B cell (primary cell): ENCODE results near the gene NATD1. TPM values are rescaled to one million over a fixed set of nuclear protein-coding genes. Genes with fewer than 3 reads are reported as not detected.
A peak's percentile ranks its signal among the peaks of the same experiment; 100 is the strongest.

Source experiments
- ATAC-seq: fragments of 200-7000 bp; cut with Tn5 transposase; one replicate; pipeline ENCODE4 v1.10.0; 2021; ENCODE audit warnings: low read depth, mild to moderate bottlenecking, moderate number of reproducible peaks, moderate library complexity
- CTCF ChIA-PET: fragments of 350-600 bp; sonication (Branson Sonifier 250); formaldehyde crosslinking; loops from one replicate; lab custom pipeline; 2021; ENCODE audit warnings: antibody characterized with exemption, inconsistent platforms; lab: Charles Lee
- POLR2A ChIA-PET: fragments of 350-600 bp; sonication (Branson Sonifier 250); formaldehyde crosslinking; loops from one replicate; lab custom pipeline; 2021; ENCODE audit warnings: antibody characterized with exemption; lab: Charles Lee
- DNase-seq: peaks from one replicate; pipeline ENCODE4 v3.0.0; 2013
- H2AFZ ChIP-seq: 2 replicates; pipeline ENCODE4 v1.6.1; 2012; ENCODE audit warnings: mild to moderate bottlenecking, low read depth, low read length; ENCODE audit not compliant: insufficient read depth, poor library complexity, severe bottlenecking
- H3K27ac ChIP-seq, 2 donors: 1 replicate in 1 of 2; 2 replicates in 1 of 2; pipeline ENCODE4 v1.5.1; 2012 to 2013; ENCODE audit warnings: low read length in 2 of 2, mild to moderate bottlenecking in 2 of 2, moderate library complexity in 1 of 2
- H3K27me3 ChIP-seq, 4 experiments: fragments of 200-600 bp in 1 of 4; sonication (generic) in 1 of 4; replicated peaks in 1 of 4; 1 replicate in 2 of 4; 2 replicates in 2 of 4; pipeline versions ENCODE4 v1.6.1 to v1.7.0; 2013 to 2016; ENCODE audit warnings: low read length in 3 of 4, mild to moderate bottlenecking in 2 of 4, mixed read lengths in 1 of 4, moderate library complexity in 1 of 4; ENCODE audit not compliant: insufficient read depth in 4 of 4, control insufficient read depth in 3 of 4; ENCODE audit errors: control extremely low read depth in 1 of 4
- H3K36me3 ChIP-seq, 2 experiments: replicated peaks in 1 of 2; 1 replicate in 1 of 2; 2 replicates in 1 of 2; pipeline versions ENCODE4 v1.6.1 to v1.7.1; 2013; ENCODE audit warnings: low read length in 1 of 2; ENCODE audit not compliant: insufficient read depth in 2 of 2, control insufficient read depth in 1 of 2; ENCODE audit errors: control extremely low read depth in 1 of 2, extremely low read depth in 1 of 2
- H3K4me1 ChIP-seq, 2 donors: fragments of 200-600 bp in 1 of 2; sonication (generic) in 1 of 2; 1 replicate in 1 of 2; 2 replicates in 1 of 2; pipeline versions ENCODE4 v1.5.1 to v1.6.1; 2013 to 2017; ENCODE audit warnings: low read length in 2 of 2; ENCODE audit not compliant: control insufficient read depth in 2 of 2, insufficient read depth in 2 of 2
- H3K4me2 ChIP-seq: replicated peaks from 2 replicates; pipeline ENCODE3; 2012; ENCODE audit warnings: mild to moderate bottlenecking, low read depth, low read length; ENCODE audit not compliant: poor library complexity, severe bottlenecking
- H3K4me3 ChIP-seq, 5 experiments: fragments of 200-600 bp in 1 of 5; sonication (generic) in 1 of 5; 1 replicate in 3 of 5; 2 replicates in 2 of 5; pipeline versions ENCODE4 v1.5.1 to v1.7.0; 2011 to 2016; ENCODE audit warnings: low read length in 4 of 5, mild to moderate bottlenecking in 4 of 5, low read depth in 2 of 5, control low read depth in 1 of 5, moderate library complexity in 1 of 5; ENCODE audit not compliant: insufficient read depth in 1 of 5; ENCODE audit errors: control extremely low read depth in 1 of 5, extremely low read depth in 1 of 5
- H3K79me2 ChIP-seq: fragments of 200-600 bp; sonication (generic); one replicate; pipeline ENCODE4 v1.6.0; 2016; ENCODE audit warnings: low read length; ENCODE audit not compliant: control insufficient read depth, insufficient read depth
- H3K9ac ChIP-seq: fragments of 200-600 bp; sonication (generic); 2 replicates; pipeline ENCODE4 v1.6.1; 2017; ENCODE audit warnings: mild to moderate bottlenecking, low read length, moderate library complexity
- H3K9me3 ChIP-seq, 3 donors: one replicate each; pipeline versions ENCODE4 v1.6.1 to v1.7.1; 2013; ENCODE audit warnings: low read length in 2 of 3; ENCODE audit not compliant: control insufficient read depth in 2 of 3, insufficient read depth in 1 of 3; ENCODE audit errors: control extremely low read depth in 1 of 3
- H4K20me1 ChIP-seq: 2 replicates; pipeline ENCODE4 v1.6.0; 2012; ENCODE audit warnings: mild to moderate bottlenecking, low read length; ENCODE audit not compliant: insufficient read depth, control insufficient read depth, poor library complexity, severe bottlenecking
- H3K27ac Mint-ChIP-seq: one replicate; pipeline ENCODE4 v1.8.0; 2021; ENCODE audit warnings: mixed read lengths
- H3K27me3 Mint-ChIP-seq: one replicate; pipeline ENCODE4 v1.8.0; 2021; ENCODE audit warnings: mixed read lengths
- H3K4me1 Mint-ChIP-seq: one replicate; pipeline ENCODE4 v1.8.0; 2021; ENCODE audit warnings: mixed read lengths
- H3K4me3 Mint-ChIP-seq: one replicate; pipeline ENCODE4 v1.8.0; 2021; ENCODE audit warnings: mixed read lengths
- H3K9me3 Mint-ChIP-seq: one replicate; pipeline ENCODE4 v1.8.0; 2022; ENCODE audit warnings: mixed read lengths; ENCODE audit not compliant: insufficient read depth
- EZH2 ChIP-seq: IDR thresholded peaks from 2 replicates; pipeline ENCODE4 v1.6.1; 2012; ENCODE audit warnings: borderline replicate concordance, low read depth, mild to moderate bottlenecking, moderate library complexity, low read length; ENCODE audit not compliant: insufficient read depth, poor library complexity, severe bottlenecking
- WGBS: methylation state at CpG from one replicate; pipeline ENCODE4 v1.1.5; 2013; ENCODE audit warnings: missing lambda C conversion rate; ENCODE audit not compliant: insufficient coverage; 5-methylcytosine and 5-hydroxymethylcytosine counted together
- intact Hi-C: fragments of 100-400 bp; cut with micrococcal nuclease; formaldehyde crosslinking; loops from one replicate; pipeline ENCODE4 v1.10.0; 2022
- polyA plus RNA-seq: library from polyadenylated mRNA; depleted of rRNA; stranded (reverse); fragments of >200 nt; gene quantifications from 2 replicates; pipeline ENCODE4 v1.2.3, GENCODE V29; 2012
- total RNA-seq, 2 donors: library from RNA; stranded (reverse); fragments of 120-200 nt in 1 of 2; gene quantifications; 1 replicate in 1 of 2; 2 replicates in 1 of 2; pipeline versions ENCODE4 v1.2.3 to v1.2.4, GENCODE V29; 2013 to 2022
- TF ChIP-seq, protein P1 (sequence below): fragments of 200-600 bp; IDR thresholded peaks from one replicate; pipeline ENCODE4 v1.8.0; 2022; ENCODE audit warnings: antibody characterized with exemption, mild to moderate bottlenecking

Gene NATD1
- total and polyA plus RNA-seq, 2 donors (not counting 1 experiment from before 2014, with no cell fraction given) = 2.0 to 6.7 TPM

- no peak overlapping the region for H3K4me2 ChIP-seq
- WGBS = 91% methylated on average over 4 of the region's 10 CpGs
- H3K36me3 ChIP-seq = no peaks in the 10 kb centered on the region
- no peak overlapping the region for H3K27ac ChIP-seq
- H3K9me3 Mint-ChIP-seq = no peaks in the 10 kb centered on the region
- TF ChIP-seq EZH2 = no peak
- TF ChIP-seq, protein P1, sequence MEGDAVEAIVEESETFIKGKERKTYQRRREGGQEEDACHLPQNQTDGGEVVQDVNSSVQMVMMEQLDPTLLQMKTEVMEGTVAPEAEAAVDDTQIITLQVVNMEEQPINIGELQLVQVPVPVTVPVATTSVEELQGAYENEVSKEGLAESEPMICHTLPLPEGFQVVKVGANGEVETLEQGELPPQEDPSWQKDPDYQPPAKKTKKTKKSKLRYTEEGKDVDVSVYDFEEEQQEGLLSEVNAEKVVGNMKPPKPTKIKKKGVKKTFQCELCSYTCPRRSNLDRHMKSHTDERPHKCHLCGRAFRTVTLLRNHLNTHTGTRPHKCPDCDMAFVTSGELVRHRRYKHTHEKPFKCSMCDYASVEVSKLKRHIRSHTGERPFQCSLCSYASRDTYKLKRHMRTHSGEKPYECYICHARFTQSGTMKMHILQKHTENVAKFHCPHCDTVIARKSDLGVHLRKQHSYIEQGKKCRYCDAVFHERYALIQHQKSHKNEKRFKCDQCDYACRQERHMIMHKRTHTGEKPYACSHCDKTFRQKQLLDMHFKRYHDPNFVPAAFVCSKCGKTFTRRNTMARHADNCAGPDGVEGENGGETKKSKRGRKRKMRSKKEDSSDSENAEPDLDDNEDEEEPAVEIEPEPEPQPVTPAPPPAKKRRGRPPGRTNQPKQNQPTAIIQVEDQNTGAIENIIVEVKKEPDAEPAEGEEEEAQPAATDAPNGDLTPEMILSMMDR = no peak
- H3K4me1 ChIP-seq = peaks cover 24 to 33% of the 10 kb centered on the region in 2 donors
- no peaks in the 10 kb centered on the region for H3K27me3 Mint-ChIP-seq
- H3K9ac ChIP-seq = no peak overlapping the region
- ATAC-seq (no peak), DNase-seq (no peak)
- H3K4me1 Mint-ChIP-seq = peaks cover 31% of the 10 kb centered on the region
- H3K27ac Mint-ChIP-seq = no peak overlapping the region
- CTCF ChIA-PET = no interaction called here
- no peaks in the 10 kb centered on the region for H4K20me1 ChIP-seq
- H3K4me3 Mint-ChIP-seq = no peak overlapping the region
- no peak overlapping the region for H2AFZ ChIP-seq
- H3K9me3 ChIP-seq = no peaks in the 10 kb centered on the region
- intact Hi-C loops = no loop called here
- H3K4me3 ChIP-seq = no peak overlapping the region
- POLR2A ChIA-PET = no interaction called here
- no peaks in the 10 kb centered on the region for H3K27me3 ChIP-seq
- H3K79me2 ChIP-seq = no peaks in the 10 kb centered on the region
Observed at GRCh38 chr17:21271454-21272183, 18.4 kb upstream of the NATD1 start.

- no peaks in the 10 kb centered on the region for H3K27me3 ChIP-seq
- no peaks in the 10 kb centered on the region for H3K9me3 ChIP-seq
- H3K27ac ChIP-seq = no peak overlapping the region
- H3K9me3 Mint-ChIP-seq = no peaks in the 10 kb centered on the region
- ChIA-PET POLR2A (interaction anchor here (0.7 to 0.9 kb wide), 2 partner anchors 11 to 148 kb away, joined by 4 read pairs; no protein-coding TSS in a partner anchor), CTCF (interaction anchor here (1.2 to 1.8 kb wide), 3 partner anchors 7 to 246 kb away, joined by 3 to 7 read pairs (median 4); no protein-coding TSS in a partner anchor)
- no peaks in the 10 kb centered on the region for H3K79me2 ChIP-seq
- H2AFZ ChIP-seq = no peak overlapping the region
- DNase-seq = no peak
- peaks cover 12 to 20% of the 10 kb centered on the region in 2 donors for H3K4me1 ChIP-seq
- peaks cover 3% of the 10 kb centered on the region for H3K27me3 Mint-ChIP-seq
- H3K4me3 Mint-ChIP-seq = no peak overlapping the region
- peaks cover 22% of the 10 kb centered on the region for H3K4me1 Mint-ChIP-seq
- ATAC-seq = no peak
- intact Hi-C loops = no loop called here
- H3K4me3 ChIP-seq = no peak overlapping the region
- no peak overlapping the region for H3K4me2 ChIP-seq
- no peak for TF ChIP-seq EZH2
- TF ChIP-seq, protein P1 = no peak
- H3K27ac Mint-ChIP-seq = peak overlapping the region; percentile 50
- no peaks in the 10 kb centered on the region for H4K20me1 ChIP-seq
- 72% methylated on average over 4 of the region's 8 CpGs for WGBS
- no peak overlapping the region for H3K9ac ChIP-seq
- H3K36me3 ChIP-seq = no peaks in the 10 kb centered on the region
Observed at GRCh38 chr17:21269394-21269793, 16.2 kb upstream of the NATD1 start.
